Activated naive CD4-positive, alpha-beta T cell treated with anti-CD3 and anti-CD28 coated beads, Interleukin-2, amount 10 ng/mL, durations not matched to agents 7 days and 5 days (primary cell): ENCODE data around the gene SHISA7.

ENCODE experiments used
- CTCF ChIA-PET: fragments of 350-600 bp; sonication (Branson Sonifier 250); formaldehyde crosslinking; loops from one replicate; lab custom pipeline; 2021; ENCODE audit warnings: antibody characterized with exemption; lab: Charles Lee
- DNase-seq: peaks from one replicate; pipeline ENCODE4 v3.0.0-alpha.2; 2020
- H3K27ac Mint-ChIP-seq: one replicate; pipeline ENCODE4 v1.8.0; 2021; ENCODE audit warnings: mild to moderate bottlenecking, moderate library complexity, mixed read lengths
- H3K27me3 Mint-ChIP-seq: one replicate; pipeline ENCODE4 v1.8.0; 2021; ENCODE audit warnings: mild to moderate bottlenecking, mixed read lengths
- H3K36me3 Mint-ChIP-seq: one replicate; pipeline ENCODE4 v1.8.0; 2021; ENCODE audit warnings: mixed read lengths
- H3K4me1 Mint-ChIP-seq: one replicate; pipeline ENCODE4 v1.8.0; 2021; ENCODE audit warnings: mixed read lengths
- H3K4me3 Mint-ChIP-seq: one replicate; pipeline ENCODE4 v1.8.0; 2021; ENCODE audit warnings: mild to moderate bottlenecking, moderate library complexity, mixed read lengths
- H3K9me3 Mint-ChIP-seq: one replicate; pipeline ENCODE4 v1.8.0; 2021; ENCODE audit warnings: mixed read lengths

Gene SHISA7

GRCh38 chr19:55476100-55476775 is 33.1 kb upstream of the SHISA7 start, which contains the start of gene ZNF628:
Gene ZNF628, plus strand, starts transcription at chr19:55476617. Its CDS starts 3,294 bp downstream, at chr19:55479911.
- peak; percentile 99 for DNase-seq
- Mint-ChIP-seq H3K4me3 (peak within 1 kb of the TSS; percentile 84), H3K36me3 (peaks cover 4% of the 10 kb centered on the region), H3K27ac (peak within 1 kb of the TSS; percentile 92), H3K27me3 (peaks cover 4% of the 10 kb centered on the region), H3K4me1 (peaks cover 34% of the 10 kb centered on the region), H3K9me3 (no peaks in the 10 kb centered on the region)
- CTCF ChIA-PET: interaction anchor here (1.0 to 4.5 kb wide), 5 partner anchors 9 to 195 kb away, joined by 3 to 20 read pairs (median 4); partner anchors contain the start of gene NAT14

- peak overlapping the region; percentile 18 for H3K4me3 Mint-ChIP-seq
- no peak for DNase-seq
- peak overlapping the region; percentile 33 for H3K27ac Mint-ChIP-seq
- no peaks in the 10 kb centered on the region for H3K36me3 Mint-ChIP-seq
- CTCF ChIA-PET: interaction anchor here (1.1 to 4.5 kb wide), 3 partner anchors 29 to 156 kb away, joined by 3 to 20 read pairs (median 3); no protein-coding TSS in a partner anchor
- H3K9me3 Mint-ChIP-seq: no peaks in the 10 kb centered on the region
- H3K4me1 Mint-ChIP-seq: peaks cover 29% of the 10 kb centered on the region
- peaks cover 7% of the 10 kb centered on the region for H3K27me3 Mint-ChIP-seq
Observed at GRCh38 chr19:55474269-55475265, 31.5 kb upstream of the SHISA7 start.

- CTCF ChIA-PET: interaction anchor here (0.8 to 4.5 kb wide), 5 partner anchors 10 to 157 kb away, joined by 3 to 20 read pairs (median 3); no protein-coding TSS in a partner anchor
- DNase-seq: no peak
- Mint-ChIP-seq H3K4me3 (no peak overlapping the region), H3K9me3 (no peaks in the 10 kb centered on the region), H3K27me3 (peaks cover 12% of the 10 kb centered on the region), H3K4me1 (peaks cover 17% of the 10 kb centered on the region), H3K27ac (no peak overlapping the region), H3K36me3 (no peaks in the 10 kb centered on the region)
Observed at GRCh38 chr19:55473225-55474012, 30.3 kb upstream of the SHISA7 start.

- CTCF ChIA-PET: interaction anchor here (0.8 to 1.2 kb wide), 2 partner anchors 11 to 32 kb away, joined by 3 to 4 read pairs; no protein-coding TSS in a partner anchor
- no peaks in the 10 kb centered on the region for H3K36me3 Mint-ChIP-seq
- H3K27ac Mint-ChIP-seq: no peak overlapping the region
- peaks cover 12% of the 10 kb centered on the region for H3K4me1 Mint-ChIP-seq
- H3K9me3 Mint-ChIP-seq: no peaks in the 10 kb centered on the region
- H3K4me3 Mint-ChIP-seq: no peak overlapping the region
- H3K27me3 Mint-ChIP-seq: peaks cover 17% of the 10 kb centered on the region
- DNase-seq: no peak
Observed at GRCh38 chr19:55472463-55472862, 29.4 kb upstream of the SHISA7 start.

- Mint-ChIP-seq H3K36me3 (no peaks in the 10 kb centered on the region), H3K27ac (no peak overlapping the region), H3K4me3 (no peak overlapping the region), H3K4me1 (peaks cover 10% of the 10 kb centered on the region), H3K27me3 (peaks cover 17% of the 10 kb centered on the region), H3K9me3 (no peaks in the 10 kb centered on the region)
- DNase-seq: no peak
- CTCF ChIA-PET: interaction anchor here (1.2 kb wide), 1 partner anchor 33 kb away, joined by 8 read pairs; no protein-coding TSS in a partner anchor
Observed at GRCh38 chr19:55471266-55471665, 28.2 kb upstream of the SHISA7 start.

- Mint-ChIP-seq H3K9me3 (no peaks in the 10 kb centered on the region), H3K27ac (no peak overlapping the region), H3K27me3 (peaks cover 34% of the 10 kb centered on the region), H3K4me3 (no peak overlapping the region), H3K36me3 (no peaks in the 10 kb centered on the region), H3K4me1 (peaks cover 3% of the 10 kb centered on the region)
- CTCF ChIA-PET: interaction anchor here (0.7 to 4.0 kb wide), 13 partner anchors 8 to 327 kb away, joined by 3 to 53 read pairs (median 6); partner anchors contain the start of genes NAT14 and ZNF628
- no peak for DNase-seq
Observed at GRCh38 chr19:55468054-55468393, 24.9 kb upstream of the SHISA7 start.

GRCh38 chr19:55467236-55468053 is 24.3 kb upstream of the SHISA7 start:
- Mint-ChIP-seq H3K36me3 (no peaks in the 10 kb centered on the region), H3K4me1 (peaks cover 6% of the 10 kb centered on the region), H3K27ac (no peak overlapping the region), H3K4me3 (no peak overlapping the region), H3K9me3 (no peaks in the 10 kb centered on the region), H3K27me3 (peaks cover 35% of the 10 kb centered on the region)
- CTCF ChIA-PET: interaction anchor here (0.6 to 4.0 kb wide), 15 partner anchors 8 to 326 kb away, joined by 3 to 53 read pairs (median 6); partner anchors contain the start of genes NAT14 and ZNF628
- DNase-seq: peak; percentile 76

GRCh38 chr19:55466241-55466614 is 23.1 kb upstream of the SHISA7 start:
- CTCF ChIA-PET: interaction anchor here (1.7 to 4.0 kb wide), 2 partner anchors 38 to 141 kb away, joined by 5 to 53 read pairs; no protein-coding TSS in a partner anchor
- no peaks in the 10 kb centered on the region for H3K36me3 Mint-ChIP-seq
- peaks cover 35% of the 10 kb centered on the region for H3K27me3 Mint-ChIP-seq
- H3K27ac Mint-ChIP-seq: no peak overlapping the region
- no peaks in the 10 kb centered on the region for H3K9me3 Mint-ChIP-seq
- H3K4me3 Mint-ChIP-seq: no peak overlapping the region
- H3K4me1 Mint-ChIP-seq: peaks cover 15% of the 10 kb centered on the region
- DNase-seq: no peak

- Mint-ChIP-seq H3K9me3 (no peaks in the 10 kb centered on the region), H3K4me1 (peaks cover 18% of the 10 kb centered on the region), H3K4me3 (no peak overlapping the region), H3K27me3 (peaks cover 35% of the 10 kb centered on the region), H3K27ac (no peak overlapping the region), H3K36me3 (no peaks in the 10 kb centered on the region)
- DNase-seq: no peak
- CTCF ChIA-PET: interaction anchor here (1.7 to 4.0 kb wide), 2 partner anchors 39 to 142 kb away, joined by 5 to 53 read pairs; no protein-coding TSS in a partner anchor
Observed at GRCh38 chr19:55465460-55466240, 22.6 kb upstream of the SHISA7 start.

- H3K27ac Mint-ChIP-seq: no peak within 1 kb of the TSS
- CTCF ChIA-PET: interaction anchor here (1.1 kb wide), 1 partner anchor 39 kb away, joined by 3 read pairs; no protein-coding TSS in a partner anchor
- no peaks in the 10 kb centered on the region for H3K36me3 Mint-ChIP-seq
- peaks cover 26% of the 10 kb centered on the region for H3K4me1 Mint-ChIP-seq
- H3K9me3 Mint-ChIP-seq: no peaks in the 10 kb centered on the region
- H3K4me3 Mint-ChIP-seq: no peak within 1 kb of the TSS
- H3K27me3 Mint-ChIP-seq: peaks cover 33% of the 10 kb centered on the region
- DNase-seq: no peak
Observed at GRCh38 chr19:55464662-55465054, 21.6 kb upstream of the SHISA7 start, which contains the start of gene C19orf85. Gene C19orf85, minus strand, starts transcription at chr19:55464751. Its CDS starts 197 bp downstream, at chr19:55464554.

GRCh38 chr19:55464039-55464661 is 21.1 kb upstream of the SHISA7 start:
- no peak overlapping the region for H3K27ac Mint-ChIP-seq
- DNase-seq: no peak
- H3K27me3 Mint-ChIP-seq: peaks cover 28% of the 10 kb centered on the region
- CTCF ChIA-PET: interaction anchor here (1.1 kb wide), 1 partner anchor 40 kb away, joined by 3 read pairs; no protein-coding TSS in a partner anchor
- no peaks in the 10 kb centered on the region for H3K36me3 Mint-ChIP-seq
- H3K9me3 Mint-ChIP-seq: no peaks in the 10 kb centered on the region
- peaks cover 26% of the 10 kb centered on the region for H3K4me1 Mint-ChIP-seq
- no peak overlapping the region for H3K4me3 Mint-ChIP-seq
